NCI-H2227 (cell line): Measurements from ENCODE around the gene HMHB1.

Source experiments
- DNase-seq: peaks from one replicate; lab custom pipeline; 2025; ENCODE audit not compliant: unreplicated experiment; lab: John Stamatoyannopoulos, UW

HMHB1 gene

GRCh38 chr5:143812085-143812705, at the start of gene HMHB1:
TSS of gene HMHB1 (plus strand) at chr5:143812161.
- DNase-seq = no peak

- DNase-seq = no peak
Observed at GRCh38 chr5:143762636-143763220, 49.2 kb upstream of the HMHB1 start.

GRCh38 chr5:143767162-143767561, 44.8 kb upstream of the HMHB1 start:
- DNase-seq = no peak

- DNase-seq = no peak
Observed at GRCh38 chr5:143769026-143769786, 42.8 kb upstream of the HMHB1 start.

GRCh38 chr5:143770450-143770849, 41.5 kb upstream of the HMHB1 start:
- no peak for DNase-seq

- no peak for DNase-seq
Observed at GRCh38 chr5:143771189-143771588, 40.8 kb upstream of the HMHB1 start.

- DNase-seq = no peak
Observed at GRCh38 chr5:143771602-143772001, 40.4 kb upstream of the HMHB1 start.

GRCh38 chr5:143772621-143773020, 39.3 kb upstream of the HMHB1 start:
- DNase-seq = no peak

- DNase-seq = no peak
Observed at GRCh38 chr5:143775258-143775657, 36.7 kb upstream of the HMHB1 start.

GRCh38 chr5:143776951-143777350, 35.0 kb upstream of the HMHB1 start:
- DNase-seq = no peak

GRCh38 chr5:143779506-143779905, 32.5 kb upstream of the HMHB1 start:
- DNase-seq = no peak

- DNase-seq = no peak
Observed at GRCh38 chr5:143781993-143782520, 29.9 kb upstream of the HMHB1 start.

GRCh38 chr5:143782588-143783386, 29.2 kb upstream of the HMHB1 start:
- DNase-seq = no peak

GRCh38 chr5:143788401-143788800, 23.6 kb upstream of the HMHB1 start:
- DNase-seq = no peak

GRCh38 chr5:143790457-143791112, 21.4 kb upstream of the HMHB1 start:
- DNase-seq = no peak

GRCh38 chr5:143791848-143792731, 19.9 kb upstream of the HMHB1 start:
- DNase-seq = no peak

GRCh38 chr5:143793249-143793648, 18.7 kb upstream of the HMHB1 start:
- no peak for DNase-seq

GRCh38 chr5:143796125-143796524, 15.8 kb upstream of the HMHB1 start:
- no peak for DNase-seq

GRCh38 chr5:143796753-143797152, 15.2 kb upstream of the HMHB1 start:
- DNase-seq = no peak

- DNase-seq = no peak
Observed at GRCh38 chr5:143800715-143801114, 11.2 kb upstream of the HMHB1 start.
